Dedifferentiated amniotic fluid mesenchymal stem cell (primary cell): ENCODE measurements around the gene AHCYL2.
"Not testable (repeated sequence)": the region's sequence is repeated elsewhere in the genome, so short reads cannot be mapped to it uniquely, and the experiment has no call there.

ENCODE experiments used
- DNase-seq: peaks from one replicate; pipeline ENCODE4 v3.0.0-alpha.2; 2016; ENCODE audit errors: extremely low spot score

Gene AHCYL2

DNA sequence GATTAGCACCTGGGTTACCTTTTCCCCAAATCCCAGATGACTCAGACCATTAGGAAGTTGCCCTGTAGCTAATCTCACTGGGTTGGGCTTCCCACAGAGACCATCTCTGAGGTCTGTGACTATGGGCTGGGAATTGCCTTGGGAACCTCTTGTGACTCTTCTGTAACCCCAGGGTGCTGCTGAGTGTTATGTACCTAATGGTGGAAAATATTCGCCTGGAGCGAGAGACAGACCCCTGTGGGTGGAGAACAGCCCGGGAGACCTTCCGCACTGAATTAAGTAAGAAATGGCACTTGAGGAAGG, 229.4 kb downstream of the AHCYL2 start:
- DNase-seq: no peak

DNA sequence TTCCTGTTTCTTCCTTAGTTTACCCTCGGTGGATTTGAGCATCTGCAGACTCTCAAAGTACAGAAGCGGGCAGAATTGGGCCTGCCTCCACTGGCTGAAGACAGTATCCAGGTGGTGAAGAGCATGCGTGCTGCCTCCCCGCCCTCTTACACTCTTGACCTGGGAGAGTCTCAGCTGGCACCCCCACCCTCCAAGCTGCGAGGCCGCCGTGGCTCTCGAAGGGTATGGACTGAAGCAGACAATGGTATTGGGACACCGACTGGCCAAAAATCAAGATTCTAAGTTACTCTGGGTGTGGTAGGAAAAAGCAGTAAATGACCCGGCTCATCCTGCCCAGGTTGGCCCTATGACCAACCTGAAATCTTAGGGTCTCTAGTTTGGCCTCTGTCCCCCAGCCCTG, 231.6 kb downstream of the AHCYL2 start:
- DNase-seq: no peak

DNA sequence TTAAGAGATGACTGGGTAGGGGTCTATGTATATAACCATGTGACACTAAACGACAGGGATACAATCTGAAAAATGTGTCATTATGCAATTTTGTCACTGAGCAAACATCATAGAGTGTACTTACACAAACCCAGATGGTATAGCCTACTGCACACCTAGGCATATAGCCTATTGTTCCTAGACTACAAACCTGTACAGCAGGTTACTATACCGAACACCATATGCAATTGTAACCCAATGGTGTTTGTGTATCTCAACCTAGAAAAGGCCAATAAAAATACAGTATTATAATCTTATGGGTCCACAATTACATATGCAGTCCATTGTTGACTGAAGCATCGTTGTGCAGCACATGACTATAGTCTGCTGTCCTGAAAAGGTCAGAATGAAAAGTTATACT, 232.3 kb downstream of the AHCYL2 start:
- DNase-seq: no peak

DNA sequence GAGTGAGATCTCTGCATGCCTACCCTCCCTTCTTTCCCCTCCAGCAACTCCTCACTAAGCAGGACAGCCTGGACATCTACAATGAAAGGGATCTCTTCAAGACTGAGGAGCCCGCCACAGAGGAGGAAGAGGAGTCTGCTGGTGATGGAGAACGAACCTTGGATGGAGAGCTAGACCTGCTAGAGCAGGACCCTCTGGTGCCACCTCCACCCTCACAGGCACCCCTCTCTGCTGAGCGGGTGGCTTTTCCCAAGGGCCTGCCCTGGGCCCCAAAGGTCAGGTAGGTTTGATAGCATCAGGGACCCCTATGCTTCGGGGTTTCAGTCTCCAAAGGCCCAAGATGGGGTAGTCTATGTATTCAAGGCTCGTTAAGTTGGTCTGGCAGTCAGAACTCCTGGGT, 233.3 kb downstream of the AHCYL2 start:
- DNase-seq: no peak

DNA sequence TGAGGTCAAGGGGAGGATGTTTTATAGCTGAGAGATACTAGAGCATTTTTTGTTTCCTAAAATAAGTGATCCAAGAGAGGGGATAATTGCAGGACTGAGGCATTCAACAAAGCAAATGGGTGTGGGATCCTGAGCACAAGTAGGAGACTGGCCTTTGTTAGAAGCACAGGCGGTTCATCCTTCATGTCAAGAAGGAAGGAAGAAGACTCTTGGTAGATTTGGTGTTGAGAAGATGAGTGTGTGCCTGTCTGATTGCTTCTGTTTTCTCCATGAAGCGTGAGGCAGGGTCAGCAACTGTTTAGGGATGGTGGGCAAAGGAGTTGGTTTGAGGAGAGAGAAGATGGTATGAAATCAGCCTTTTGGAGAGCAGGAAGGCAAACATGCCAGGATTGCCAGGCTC, 237.0 kb downstream of the AHCYL2 start:
- DNase-seq: no peak

DNA sequence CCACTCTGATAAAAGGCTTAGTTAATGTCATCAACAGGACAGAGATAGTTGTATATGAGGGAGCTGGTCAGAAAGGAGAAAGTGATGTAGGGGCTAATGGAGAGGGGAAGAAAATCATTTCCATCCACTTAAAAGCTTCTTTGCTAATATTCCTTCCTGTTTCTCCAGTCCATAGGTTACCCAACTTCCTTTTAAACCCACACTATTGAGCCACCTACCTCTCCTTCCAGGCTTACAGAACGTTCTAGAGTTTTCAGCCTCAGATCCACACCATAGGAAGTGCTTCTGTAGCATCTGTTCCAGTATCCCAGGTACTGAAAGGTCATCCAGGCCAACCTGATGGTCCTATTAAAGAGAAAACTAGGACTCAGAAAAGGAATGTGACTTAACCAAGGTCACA, 237.6 kb downstream of the AHCYL2 start:
- no peak for DNase-seq

DNA sequence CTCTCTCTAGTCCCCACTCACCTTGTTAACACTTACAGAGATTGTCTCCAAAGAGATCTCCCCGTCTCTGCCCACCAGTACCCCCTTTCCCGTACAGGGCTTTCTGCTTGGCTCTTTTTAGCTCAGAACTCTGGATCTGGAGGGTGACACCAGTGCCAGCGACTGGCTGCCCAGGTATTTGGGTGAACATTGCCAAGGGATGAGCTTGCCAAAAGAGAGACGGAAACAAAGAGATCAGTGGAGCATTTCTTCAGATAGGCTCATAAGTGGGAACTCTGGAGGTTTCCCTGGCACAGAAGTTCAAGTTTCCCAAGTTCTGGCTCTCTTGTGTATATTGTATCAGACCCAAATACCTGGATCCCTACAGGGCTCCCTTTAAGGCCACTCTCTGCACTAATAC, 239.4 kb downstream of the AHCYL2 start:
- DNase-seq: no peak

DNA sequence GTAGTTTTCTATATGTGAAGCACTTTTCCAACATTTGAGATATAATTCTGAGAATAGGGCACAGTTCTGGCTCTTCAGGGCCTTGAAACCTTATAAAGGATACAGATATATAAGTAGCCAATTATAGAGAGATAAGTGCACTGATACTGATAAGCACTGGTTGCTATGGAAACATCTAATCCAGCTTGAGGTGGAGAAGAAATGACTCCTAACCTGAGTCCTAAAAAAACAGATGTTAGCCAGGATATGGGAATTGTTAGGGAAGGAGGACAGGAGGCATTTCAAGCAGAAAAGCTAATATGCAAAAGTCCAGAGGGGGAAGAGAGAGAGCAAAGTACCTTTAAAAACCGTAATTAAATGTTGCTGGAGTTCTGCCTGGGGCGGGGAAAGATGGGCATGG, 240.2 kb downstream of the AHCYL2 start:
- DNase-seq: no peak

DNA sequence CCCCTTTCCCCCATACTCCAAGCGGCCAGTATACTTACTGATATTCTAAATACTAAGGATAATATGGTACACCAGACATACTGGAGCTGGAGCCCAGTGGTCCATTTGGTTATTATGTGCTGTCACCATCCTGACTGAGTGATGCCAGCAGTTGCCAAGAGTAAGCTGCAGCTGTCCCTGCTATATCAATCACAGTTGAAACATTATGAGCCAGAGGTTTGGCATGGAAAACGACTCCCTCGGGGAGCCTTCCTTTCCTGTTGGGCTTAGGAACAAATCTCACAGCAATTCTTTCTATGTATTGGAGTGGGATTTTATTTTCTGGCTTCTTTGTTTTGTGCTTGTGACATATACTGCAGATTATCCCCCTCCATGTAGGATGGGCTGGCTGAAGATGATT, 242.0 kb downstream of the AHCYL2 start:
- no peak for DNase-seq

DNA sequence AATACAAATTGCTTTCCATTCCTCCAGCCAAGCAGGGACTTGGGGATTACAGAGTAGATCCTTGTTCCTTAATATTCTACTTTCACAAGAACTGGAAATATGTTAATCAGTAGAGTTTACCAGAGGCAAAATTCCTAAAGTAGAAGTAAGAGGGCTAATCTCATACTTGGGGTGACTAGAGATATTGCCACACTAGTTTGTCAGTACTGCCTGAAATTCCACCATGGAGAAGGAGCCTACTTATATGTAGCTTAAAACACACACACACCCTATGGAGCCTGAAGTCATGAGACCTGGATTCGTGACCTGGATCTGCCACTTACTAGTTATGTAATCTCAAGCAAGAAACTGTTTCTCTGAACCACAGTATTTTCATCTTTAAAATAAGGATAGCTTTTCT, 243.3 kb downstream of the AHCYL2 start:
- DNase-seq: peak; percentile 54

DNA sequence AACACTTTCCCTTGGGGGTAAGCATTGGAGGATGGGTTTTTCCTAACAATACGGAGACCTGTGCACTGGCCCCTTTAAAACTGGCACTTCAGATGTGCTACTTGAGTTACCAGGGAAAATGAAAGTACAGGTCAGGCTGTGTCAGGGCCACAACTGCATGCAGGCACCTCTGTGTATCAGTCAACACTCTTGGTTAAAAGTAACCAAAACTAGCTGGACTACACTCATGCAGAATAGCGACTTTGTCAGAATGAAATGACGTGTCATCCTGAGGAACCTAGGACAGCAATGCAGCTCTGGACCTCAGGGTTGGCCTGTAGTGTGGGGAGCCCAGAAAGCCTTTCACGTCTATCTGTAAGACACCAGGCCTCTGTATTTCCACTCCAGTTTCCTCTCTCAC, 243.7 kb downstream of the AHCYL2 start:
- no peak for DNase-seq

DNA sequence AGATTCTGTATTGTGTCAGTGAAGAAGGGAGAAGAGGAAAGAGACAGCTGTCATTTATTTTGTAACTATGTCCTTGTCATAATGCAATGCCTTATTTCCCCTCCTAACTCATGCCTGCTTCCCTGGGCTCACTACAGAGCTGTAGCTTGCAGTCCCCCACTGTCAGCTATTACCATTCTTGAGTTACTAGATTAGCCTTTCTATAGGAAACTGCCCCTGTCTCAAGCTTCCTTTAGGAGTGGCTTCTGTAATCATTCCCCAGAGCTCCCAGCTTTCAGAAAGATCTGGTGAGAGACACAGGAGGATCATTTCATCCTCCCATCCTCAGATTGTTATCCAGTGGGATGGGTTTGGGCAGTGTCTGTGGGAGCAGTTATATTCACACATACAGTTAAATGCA, 245.1 kb downstream of the AHCYL2 start:
- DNase-seq: no peak

DNA sequence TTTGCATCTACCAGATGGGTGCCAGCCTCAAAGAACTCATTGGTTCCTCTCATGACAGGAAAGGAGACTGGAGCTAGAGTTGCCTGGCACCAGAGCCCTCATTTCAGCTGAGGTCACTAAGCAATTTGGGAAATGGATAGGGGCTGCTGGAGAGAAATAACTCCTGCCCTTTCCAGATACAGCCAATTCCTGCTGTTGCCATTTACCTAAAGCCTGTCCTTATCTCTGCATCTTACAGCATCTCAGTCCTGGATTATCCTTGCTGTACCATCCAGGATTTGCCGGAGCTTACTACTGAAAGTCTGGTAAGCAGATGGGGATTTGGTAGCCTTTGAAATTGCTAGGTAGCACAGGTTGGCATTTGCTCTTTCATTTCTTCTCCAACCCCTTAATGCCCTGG, 245.6 kb downstream of the AHCYL2 start:
- no peak for DNase-seq

DNA sequence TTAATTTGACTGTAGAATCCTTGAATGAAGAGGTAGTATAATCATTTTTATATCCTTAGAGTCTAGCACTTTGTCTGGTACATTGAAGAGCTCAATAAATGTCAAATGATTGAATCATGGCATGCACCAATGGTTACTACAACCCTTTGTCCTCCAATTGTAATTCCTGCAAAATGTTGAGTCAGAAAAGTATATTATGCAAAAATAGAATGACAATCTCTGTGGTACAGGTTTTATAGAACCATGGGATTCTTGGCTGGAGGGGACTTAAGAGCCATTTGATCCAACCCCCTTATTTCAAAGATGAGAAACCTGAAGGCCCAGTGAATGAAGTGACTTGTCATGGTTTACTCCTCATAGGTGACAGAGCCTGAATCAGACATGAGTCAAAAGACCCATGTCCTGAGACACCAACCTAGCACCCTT, 246.6 kb downstream of the AHCYL2 start:
- no peak for DNase-seq

DNA sequence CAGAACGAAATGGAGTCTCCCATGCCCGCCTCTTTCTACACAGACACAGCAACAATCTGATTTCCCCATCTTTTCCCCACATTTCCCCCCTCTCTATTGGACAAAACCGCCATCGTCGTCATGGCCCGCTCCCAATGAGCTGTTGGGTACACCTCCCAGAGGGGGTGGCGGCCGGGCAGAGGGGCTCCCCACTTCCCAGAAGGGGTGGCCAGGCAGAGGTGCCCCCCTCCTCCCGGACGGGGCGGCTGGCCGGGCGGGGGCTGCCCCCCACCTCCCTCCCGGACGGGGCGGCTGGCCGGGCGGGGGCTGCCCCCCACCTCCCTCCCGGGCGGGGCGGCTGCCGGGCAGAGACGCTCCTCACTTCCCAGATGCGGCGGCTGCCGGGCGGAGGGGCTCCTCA, 251.1 kb downstream of the AHCYL2 start:
- not testable (repeated sequence) for DNase-seq

DNA sequence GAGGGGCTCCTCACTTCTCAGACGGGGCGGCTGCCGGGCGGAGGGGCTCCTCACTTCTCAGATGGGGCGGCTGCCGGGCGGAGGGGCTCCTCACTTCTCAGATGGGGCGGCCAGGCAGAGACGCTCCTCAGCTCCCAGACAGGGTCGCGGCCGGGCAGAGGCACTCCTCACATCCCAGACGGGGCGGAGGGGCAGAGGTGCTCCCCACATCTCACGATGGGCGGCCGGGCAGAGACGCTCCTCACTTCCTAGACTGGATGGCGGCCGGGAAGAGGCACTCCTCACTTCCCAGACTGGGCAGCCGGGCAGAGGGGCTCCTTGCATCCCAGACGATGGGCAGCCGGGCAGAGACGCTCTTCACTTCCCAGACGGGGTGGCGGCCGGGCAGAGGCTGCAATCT, 251.6 kb downstream of the AHCYL2 start:
- DNase-seq: not testable (repeated sequence)
